Vagina (tissue), 2 donors: Measurements from ENCODE around the gene AGPAT3. TPM values are rescaled to one million over a fixed set of nuclear protein-coding genes. Genes with fewer than 3 reads are reported as not detected.

Experiments used
- DNase-seq, 2 donors: peaks; one replicate each; pipeline ENCODE4 v3.0.0-alpha.2; 2017; ENCODE audit errors: extremely low spot score in 2 of 2
- H3K27ac ChIP-seq: fragments of 200-600 bp; sonication (generic); one replicate; pipeline ENCODE4 v1.5.1; 2019
- H3K27me3 ChIP-seq: fragments of 200-600 bp; sonication (generic); one replicate; pipeline ENCODE4 v1.5.1; 2019
- H3K36me3 ChIP-seq, 2 donors: fragments of 200-600 bp; sonication (generic); one replicate each; pipeline ENCODE4 v1.5.1; 2017 to 2019
- H3K4me1 ChIP-seq: fragments of 200-600 bp; sonication (generic); one replicate; pipeline ENCODE4 v1.5.1; 2019
- H3K4me3 ChIP-seq, 2 donors: fragments of 200-600 bp; sonication (generic); 1 replicate in 1 of 2; 2 replicates in 1 of 2; pipeline ENCODE4 v1.5.1; 2016 to 2019
- H3K9me3 ChIP-seq: fragments of 200-600 bp; sonication (generic); one replicate; pipeline ENCODE4 v1.5.1; 2019
- POLR2A ChIP-seq, 2 donors: fragments of 450-650 bp; IDR thresholded peaks; one replicate each; pipeline ENCODE4 v1.6.1; 2017; ENCODE audit warnings: antibody characterized with exemption in 2 of 2, mild to moderate bottlenecking in 2 of 2, moderate library complexity in 2 of 2
- POLR2AphosphoS5 ChIP-seq, 2 donors: sonication (generic); formaldehyde crosslinking; IDR thresholded peaks; one replicate each; pipeline ENCODE4 v1.9.0; 2017; ENCODE audit warnings: antibody characterized with exemption in 2 of 2, mild to moderate bottlenecking in 2 of 2, low read depth in 1 of 2; ENCODE audit not compliant: insufficient read depth in 1 of 2
- intact Hi-C: fragments of 100-400 bp; cut with DNase I; formaldehyde crosslinking; loops from one replicate; pipeline ENCODE4 v1.15.1; 2023
- total RNA-seq: library from RNA; depleted of rRNA; stranded (reverse); fragments of >200 nt; gene quantifications from one replicate; pipeline ENCODE4 v1.2.3, GENCODE V29; 2016
- TF ChIP-seq, protein P1 (sequence below), 3 experiments: fragments of 450-650 bp in 2 of 3; fragments of 200-600 bp in 1 of 3; sonication (generic) in 1 of 3; IDR thresholded peaks; one replicate each; pipeline ENCODE4 v1.5.1; 2017 to 2019; ENCODE audit warnings: antibody characterized with exemption in 3 of 3, mild to moderate bottlenecking in 2 of 3, moderate library complexity in 2 of 3

The AGPAT3 gene
- total RNA-seq, 1 donor from 2014 or later = 34.4 TPM

DNA sequence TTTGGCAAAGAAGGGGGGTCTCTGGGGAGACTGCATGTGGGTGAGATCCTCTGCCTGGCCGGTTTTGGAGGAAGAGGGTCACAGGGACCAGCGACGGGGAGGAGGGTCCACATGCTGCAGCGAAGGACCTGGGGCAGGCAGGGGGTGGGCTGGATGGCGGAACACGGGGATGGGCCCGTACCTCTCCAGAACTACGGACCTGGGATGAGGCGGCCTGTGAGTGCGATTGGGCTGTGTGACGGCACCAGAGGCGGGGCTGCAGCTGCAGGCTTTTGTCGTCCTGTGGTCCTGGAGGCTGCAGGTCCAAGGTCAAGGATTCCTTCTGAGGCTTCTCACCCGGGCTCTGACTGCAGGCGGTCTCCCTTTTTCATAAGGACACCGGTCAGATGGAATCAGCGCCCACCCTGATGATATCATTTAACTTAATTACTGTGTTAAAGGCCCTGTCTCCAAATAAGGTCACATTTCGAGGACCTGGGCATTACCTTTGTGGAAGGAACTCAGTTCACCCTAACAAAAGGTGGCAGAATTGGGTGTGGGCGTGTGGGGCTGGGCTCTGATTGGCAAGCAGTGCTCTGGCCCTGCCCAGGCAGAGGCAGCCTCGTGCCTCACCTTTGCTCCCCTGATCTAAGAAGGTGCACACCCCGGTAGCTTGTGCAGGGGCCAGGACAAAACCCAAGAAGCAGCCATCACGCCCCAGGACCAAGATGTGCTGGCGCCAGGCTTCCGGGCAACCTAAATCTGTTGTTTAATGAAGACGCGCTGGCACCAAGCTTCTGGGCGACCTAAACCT, 87.1 kb downstream of the AGPAT3 start:
- Histone ChIP-seq H3K9me3 (no peaks in the 10 kb centered on the region), H3K27me3 (no peaks in the 10 kb centered on the region), H3K4me3 (no peak overlapping the region), H3K4me1 (no peaks in the 10 kb centered on the region), H3K36me3 (peaks cover 0 to 6% of the 10 kb centered on the region in 2 donors), H3K27ac (no peak overlapping the region)
- no peak for TF ChIP-seq POLR2AphosphoS5 (IDR thresholded peaks at IDR 0.05; ENCODE audit: insufficient read depth in 1 of 2, low read depth in 1 of 2)
- TF ChIP-seq, protein P1, sequence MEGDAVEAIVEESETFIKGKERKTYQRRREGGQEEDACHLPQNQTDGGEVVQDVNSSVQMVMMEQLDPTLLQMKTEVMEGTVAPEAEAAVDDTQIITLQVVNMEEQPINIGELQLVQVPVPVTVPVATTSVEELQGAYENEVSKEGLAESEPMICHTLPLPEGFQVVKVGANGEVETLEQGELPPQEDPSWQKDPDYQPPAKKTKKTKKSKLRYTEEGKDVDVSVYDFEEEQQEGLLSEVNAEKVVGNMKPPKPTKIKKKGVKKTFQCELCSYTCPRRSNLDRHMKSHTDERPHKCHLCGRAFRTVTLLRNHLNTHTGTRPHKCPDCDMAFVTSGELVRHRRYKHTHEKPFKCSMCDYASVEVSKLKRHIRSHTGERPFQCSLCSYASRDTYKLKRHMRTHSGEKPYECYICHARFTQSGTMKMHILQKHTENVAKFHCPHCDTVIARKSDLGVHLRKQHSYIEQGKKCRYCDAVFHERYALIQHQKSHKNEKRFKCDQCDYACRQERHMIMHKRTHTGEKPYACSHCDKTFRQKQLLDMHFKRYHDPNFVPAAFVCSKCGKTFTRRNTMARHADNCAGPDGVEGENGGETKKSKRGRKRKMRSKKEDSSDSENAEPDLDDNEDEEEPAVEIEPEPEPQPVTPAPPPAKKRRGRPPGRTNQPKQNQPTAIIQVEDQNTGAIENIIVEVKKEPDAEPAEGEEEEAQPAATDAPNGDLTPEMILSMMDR (IDR thresholded peaks at IDR 0.05) = no peak
- no peak for TF ChIP-seq POLR2A (IDR thresholded peaks at IDR 0.05)
- intact Hi-C loops = no loop called here
- DNase-seq = no peak

DNA sequence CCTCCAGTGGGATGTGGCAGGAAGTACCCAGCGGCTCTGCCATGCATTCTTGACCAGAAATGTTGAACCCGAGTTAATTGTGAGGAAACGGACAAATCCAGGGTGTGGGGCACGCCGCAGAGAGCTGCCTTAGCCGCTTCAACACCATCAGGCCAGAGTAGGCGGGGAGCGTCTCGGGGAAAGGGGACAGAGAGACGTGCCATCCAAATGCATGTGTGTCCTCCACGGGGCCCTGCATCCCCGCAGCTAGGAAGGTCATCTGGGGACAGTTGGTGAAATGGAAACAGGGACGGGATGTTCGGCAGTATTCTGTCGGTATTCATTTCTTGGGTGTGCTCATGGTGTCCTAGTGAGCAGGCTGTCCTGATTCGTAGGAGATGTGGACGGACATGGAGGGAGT, 88.0 kb downstream of the AGPAT3 start:
- H3K27me3 ChIP-seq = no peaks in the 10 kb centered on the region
- no peak for DNase-seq
- intact Hi-C loops = no loop called here
- H3K4me1 ChIP-seq = no peaks in the 10 kb centered on the region
- TF ChIP-seq, protein P1 (IDR thresholded peaks at IDR 0.05) = no peak
- no peak for TF ChIP-seq POLR2AphosphoS5 (IDR thresholded peaks at IDR 0.05; ENCODE audit: insufficient read depth in 1 of 2, low read depth in 1 of 2)
- TF ChIP-seq POLR2A (IDR thresholded peaks at IDR 0.05) = no peak
- no peak overlapping the region for H3K4me3 ChIP-seq
- peaks cover 0 to 5% of the 10 kb centered on the region in 2 donors for H3K36me3 ChIP-seq
- H3K27ac ChIP-seq = no peak overlapping the region
- no peaks in the 10 kb centered on the region for H3K9me3 ChIP-seq

DNA sequence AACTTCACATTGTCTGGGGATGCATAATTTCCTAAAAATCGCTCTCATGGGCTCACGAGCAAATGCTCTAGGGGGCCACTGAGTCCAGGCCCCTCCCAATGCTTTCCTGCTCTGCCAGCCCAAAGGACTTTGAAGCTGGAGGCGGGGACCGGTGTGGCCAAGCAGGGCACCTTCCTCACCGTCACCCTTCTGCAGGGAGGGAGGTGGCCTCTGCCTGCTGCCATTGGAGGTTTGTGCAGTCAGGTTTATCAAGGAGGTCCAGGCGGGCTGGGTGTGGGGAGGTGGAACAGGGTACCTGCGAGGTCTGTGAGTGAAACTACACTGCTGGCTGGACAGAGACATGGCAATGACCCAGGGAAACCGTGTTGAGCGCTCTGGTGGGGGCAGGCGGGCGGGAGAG, 89.0 kb downstream of the AGPAT3 start:
- TF ChIP-seq POLR2AphosphoS5 (IDR thresholded peaks at IDR 0.05; ENCODE audit: insufficient read depth in 1 of 2, low read depth in 1 of 2) (no peak), POLR2A (IDR thresholded peaks at IDR 0.05) (no peak)
- TF ChIP-seq, protein P1 (IDR thresholded peaks at IDR 0.05) = no peak
- H3K27ac ChIP-seq = no peak overlapping the region
- H3K9me3 ChIP-seq = no peaks in the 10 kb centered on the region
- no peaks in the 10 kb centered on the region for H3K36me3 ChIP-seq
- H3K4me1 ChIP-seq = no peaks in the 10 kb centered on the region
- H3K4me3 ChIP-seq = no peak overlapping the region
- no peak for DNase-seq
- no peaks in the 10 kb centered on the region for H3K27me3 ChIP-seq
- intact Hi-C loops = no loop called here

DNA sequence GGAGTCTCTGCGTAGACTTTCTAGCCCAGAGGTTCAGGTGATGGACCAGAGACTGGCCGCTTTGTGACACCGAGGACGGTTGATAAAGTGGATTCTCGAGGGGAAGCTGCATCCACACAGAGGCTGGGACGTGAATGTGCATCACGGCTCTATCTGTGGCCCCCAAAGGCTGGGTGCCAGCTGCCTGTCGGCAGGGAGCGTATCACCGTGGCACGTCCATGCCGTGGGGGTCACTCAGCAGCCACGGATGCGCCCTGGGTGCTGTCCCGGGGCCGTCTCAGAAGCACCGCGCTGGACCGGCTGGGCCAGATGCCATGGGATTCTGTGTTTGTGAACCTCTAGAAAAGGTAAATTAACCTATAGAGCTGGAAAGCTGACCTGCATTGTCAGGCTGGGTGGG, 89.9 kb downstream of the AGPAT3 start:
- H3K27ac ChIP-seq = no peak overlapping the region
- no peak for DNase-seq
- no peaks in the 10 kb centered on the region for H3K9me3 ChIP-seq
- no peaks in the 10 kb centered on the region for H3K4me1 ChIP-seq
- peaks cover 0 to 5% of the 10 kb centered on the region in 2 donors for H3K36me3 ChIP-seq
- TF ChIP-seq, protein P1 (IDR thresholded peaks at IDR 0.05) = no peak
- no peak for TF ChIP-seq POLR2A (IDR thresholded peaks at IDR 0.05)
- H3K27me3 ChIP-seq = no peaks in the 10 kb centered on the region
- no peak overlapping the region for H3K4me3 ChIP-seq
- intact Hi-C loops = no loop called here

DNA sequence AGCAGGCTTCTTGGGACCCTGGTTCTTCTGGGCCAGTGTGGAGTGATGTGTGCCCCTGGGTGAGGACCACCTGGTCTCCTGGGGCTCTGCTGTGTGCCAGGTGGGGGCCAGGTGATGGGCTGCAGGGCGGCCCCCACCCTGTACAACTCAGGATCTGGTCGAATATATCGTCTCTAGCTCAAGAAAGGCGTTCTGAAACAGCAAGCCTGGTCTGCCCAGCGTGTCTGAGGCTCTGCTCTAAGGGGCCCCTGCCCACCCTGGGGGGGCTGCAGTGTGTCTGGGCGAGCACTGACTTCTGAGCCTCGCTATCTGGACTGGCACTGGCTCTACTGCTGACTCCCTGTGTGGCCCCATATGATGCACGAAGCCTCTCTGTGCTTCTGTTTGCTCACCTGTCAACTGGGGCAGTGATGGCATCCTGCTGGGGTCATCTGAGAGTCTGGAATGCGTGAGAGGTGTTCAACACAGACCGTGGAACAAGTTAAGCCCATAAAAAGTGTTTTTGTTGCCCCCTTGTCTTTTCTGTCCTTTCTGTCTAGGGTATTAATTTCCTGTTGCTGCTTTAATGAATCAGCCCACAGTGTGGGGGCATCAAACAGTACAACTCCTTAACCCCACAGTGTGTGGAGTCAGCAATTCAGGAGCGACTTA, 91.1 kb downstream of the AGPAT3 start:
- H3K4me1 ChIP-seq = no peaks in the 10 kb centered on the region
- H3K4me3 ChIP-seq = no peak overlapping the region
- no peak for DNase-seq
- TF ChIP-seq, protein P1 (IDR thresholded peaks at IDR 0.05) = no peak
- TF ChIP-seq POLR2AphosphoS5 (IDR thresholded peaks at IDR 0.05; ENCODE audit: insufficient read depth in 1 of 2, low read depth in 1 of 2) (no peak), POLR2A (IDR thresholded peaks at IDR 0.05) (no peak)
- no peaks in the 10 kb centered on the region for H3K9me3 ChIP-seq
- no peak overlapping the region for H3K27ac ChIP-seq
- peaks cover 0 to 12% of the 10 kb centered on the region in 2 donors for H3K36me3 ChIP-seq
- intact Hi-C loops = no loop called here
- no peaks in the 10 kb centered on the region for H3K27me3 ChIP-seq
